Renal pelvis (tissue), 4 donors: Measurements from ENCODE around the gene GJA10. TPM values are rescaled to one million over a fixed set of nuclear protein-coding genes. Genes with fewer than 3 reads are reported as not detected.

ENCODE experiments used
- DNase-seq: peaks from one replicate; pipeline ENCODE4 v3.0.0-alpha.2; 2013
- polyA plus RNA-seq, 3 donors: library from polyadenylated mRNA; unstranded; fragments of 120-200 nt; gene quantifications; one replicate each; pipeline ENCODE4 v1.2.1, GENCODE V29; 2013; ENCODE audit not compliant: insufficient read length in 3 of 3

The GJA10 gene
- polyA plus RNA-seq, 3 donors, result not detected

DNA sequence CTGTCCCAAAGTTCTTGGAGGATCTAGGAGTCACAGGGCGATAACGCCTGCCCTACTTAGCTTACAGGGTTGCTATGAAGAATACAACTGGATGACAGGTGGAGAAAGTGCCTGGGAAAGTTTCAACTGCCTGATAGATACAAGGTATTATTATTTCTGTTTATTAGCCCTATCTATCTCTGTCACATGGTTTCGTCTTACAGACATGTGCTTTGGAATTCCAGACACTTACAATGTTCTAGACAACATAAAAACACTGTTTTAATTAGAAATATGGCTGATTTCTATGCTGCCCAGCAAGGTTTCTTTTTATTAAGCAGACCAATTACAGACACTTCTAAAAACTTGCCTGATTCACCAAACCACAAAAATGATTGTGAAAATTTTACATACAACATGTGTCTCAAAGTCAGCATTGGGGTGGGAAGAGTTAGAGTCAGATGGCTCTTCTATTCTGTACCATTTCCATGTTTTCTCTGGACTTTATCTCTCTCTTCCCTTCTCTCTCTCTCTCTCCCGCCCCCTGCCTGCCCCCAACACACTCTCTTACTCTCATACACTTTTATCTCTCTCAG is 50.0 kb downstream of the GJA10 start:
- no peak for DNase-seq

DNA sequence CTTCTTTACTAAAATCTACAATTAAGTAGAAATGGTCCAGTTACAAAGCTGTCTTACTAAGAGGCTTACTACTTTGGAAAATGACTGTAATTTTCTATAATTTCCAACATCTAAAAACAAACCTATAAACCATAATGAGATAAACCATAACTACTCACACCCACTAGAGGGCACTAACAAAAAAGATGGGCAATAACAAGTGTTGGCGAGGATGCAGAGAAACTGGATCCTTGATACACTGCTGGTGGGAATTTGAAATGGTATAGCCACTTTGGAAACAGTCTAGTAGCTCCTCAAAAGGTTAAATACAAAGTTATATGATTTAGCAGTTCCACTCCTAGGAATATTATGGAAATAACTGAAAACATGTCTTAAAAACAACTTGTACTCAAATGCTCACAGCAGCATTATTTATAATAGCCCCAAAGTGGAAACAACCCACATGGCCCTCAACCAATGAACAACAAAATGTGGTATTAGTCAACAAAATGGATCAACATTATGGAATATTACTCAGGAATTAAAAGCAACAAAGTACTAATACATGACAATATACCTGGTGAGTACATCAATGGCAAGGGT is 50.6 kb downstream of the GJA10 start:
- DNase-seq, result no peak

Other genes with a start within 250 kb of the GJA10 start
- gene MDN1, start 74.7 kb upstream of the GJA10 start, polyA plus RNA-seq, result 10 to 100 TPM; 35.2 to 53.0 (median 45.0) TPM
- gene CASP8AP2, start 64.6 kb upstream of the GJA10 start, polyA plus RNA-seq, result 10 to 100 TPM; 21.0 to 24.8 (median 24.3) TPM